Stimulated activated CD4-positive, alpha-beta T cell treated with anti-CD3 and anti-CD28 coated beads, TNF-alpha, amount 100 ng/mL, for 24 hours (primary cell): Measurements from ENCODE around the gene VANGL1.

Experiments
- DNase-seq, 3 experiments: peaks; one replicate each; pipeline ENCODE4 v3.0.0-alpha.2; 2020; ENCODE audit warnings: low read depth in 3 of 3

Gene VANGL1

DNA sequence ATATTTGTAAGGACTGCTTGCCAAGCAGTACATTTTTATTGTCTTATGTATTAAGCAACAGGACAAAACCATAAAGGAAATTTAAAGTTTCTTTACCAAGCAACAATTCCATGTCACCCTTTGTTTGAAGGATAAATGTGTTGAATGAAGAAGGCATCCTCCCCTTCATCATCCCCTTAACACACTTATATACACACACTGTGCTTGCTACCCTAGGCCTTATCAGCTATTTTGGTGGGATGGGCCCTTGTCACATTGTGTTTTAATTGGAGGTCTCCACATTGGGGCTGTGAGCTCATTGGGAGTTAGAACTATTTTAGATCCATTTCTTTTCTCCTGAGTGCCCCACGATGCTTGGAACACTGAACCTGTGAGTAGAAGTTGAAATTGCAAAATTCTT lies 1.9 kb downstream of the VANGL1 start:
- DNase-seq = no peak

DNA sequence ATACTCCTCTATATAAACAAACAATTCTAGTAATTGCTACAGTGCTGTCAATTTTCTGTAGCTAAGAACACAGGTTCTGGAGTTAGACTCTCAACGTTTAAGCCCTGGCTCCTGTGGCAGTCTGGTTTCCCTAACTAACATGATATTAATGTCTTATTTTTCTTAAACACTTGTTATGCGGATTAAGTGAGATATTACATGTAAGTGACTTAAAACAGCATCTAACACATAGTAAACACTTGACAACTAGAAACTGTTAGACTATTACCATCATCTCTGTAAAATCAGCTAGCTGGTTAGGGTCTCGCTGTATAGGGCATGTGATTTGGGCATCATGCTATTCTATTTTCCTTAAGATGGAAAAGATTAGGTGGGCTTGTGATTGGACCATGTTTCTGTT lies 2.3 kb downstream of the VANGL1 start:
- DNase-seq = no peak

DNA sequence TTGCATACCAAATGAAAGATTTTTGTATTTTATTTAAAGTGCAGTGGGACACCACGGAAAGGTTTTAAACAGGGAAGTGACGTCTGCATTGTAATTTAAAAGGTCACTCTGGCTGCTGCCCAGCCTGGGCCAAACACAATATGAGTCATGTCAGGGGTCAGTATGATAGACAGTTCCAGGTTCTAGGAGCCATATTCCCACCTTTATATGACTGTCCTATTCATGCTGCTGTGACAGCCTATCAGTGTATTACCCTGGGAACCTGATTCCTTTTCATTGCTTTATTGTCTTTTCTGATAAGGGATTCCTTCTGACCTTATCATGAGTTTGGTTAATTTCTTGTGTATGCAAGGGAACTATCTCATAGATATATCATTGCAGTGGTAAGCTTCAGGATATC lies 5.3 kb downstream of the VANGL1 start:
- DNase-seq = no peak

DNA sequence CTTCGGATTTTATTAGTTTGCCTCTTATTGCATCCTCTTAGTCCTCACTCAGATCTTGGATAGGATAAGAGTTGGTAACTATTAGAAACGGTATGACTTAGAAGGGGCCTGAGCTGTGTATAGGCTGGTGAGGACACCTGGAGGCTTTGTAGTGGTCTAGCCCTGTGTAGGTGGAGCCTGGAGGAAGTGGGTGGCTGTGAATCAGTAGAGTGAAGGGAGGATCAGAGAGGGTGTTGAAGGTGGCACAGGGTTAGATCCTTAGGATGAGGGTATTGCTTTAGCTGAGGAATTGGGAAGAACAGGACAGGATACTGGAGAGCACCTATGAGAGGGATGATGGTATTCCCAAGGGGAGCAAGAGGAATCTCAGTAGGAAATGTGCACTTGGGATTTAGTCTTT lies 5.7 kb downstream of the VANGL1 start:
- peak in 1 of 3 experiments; percentile 16 for DNase-seq

DNA sequence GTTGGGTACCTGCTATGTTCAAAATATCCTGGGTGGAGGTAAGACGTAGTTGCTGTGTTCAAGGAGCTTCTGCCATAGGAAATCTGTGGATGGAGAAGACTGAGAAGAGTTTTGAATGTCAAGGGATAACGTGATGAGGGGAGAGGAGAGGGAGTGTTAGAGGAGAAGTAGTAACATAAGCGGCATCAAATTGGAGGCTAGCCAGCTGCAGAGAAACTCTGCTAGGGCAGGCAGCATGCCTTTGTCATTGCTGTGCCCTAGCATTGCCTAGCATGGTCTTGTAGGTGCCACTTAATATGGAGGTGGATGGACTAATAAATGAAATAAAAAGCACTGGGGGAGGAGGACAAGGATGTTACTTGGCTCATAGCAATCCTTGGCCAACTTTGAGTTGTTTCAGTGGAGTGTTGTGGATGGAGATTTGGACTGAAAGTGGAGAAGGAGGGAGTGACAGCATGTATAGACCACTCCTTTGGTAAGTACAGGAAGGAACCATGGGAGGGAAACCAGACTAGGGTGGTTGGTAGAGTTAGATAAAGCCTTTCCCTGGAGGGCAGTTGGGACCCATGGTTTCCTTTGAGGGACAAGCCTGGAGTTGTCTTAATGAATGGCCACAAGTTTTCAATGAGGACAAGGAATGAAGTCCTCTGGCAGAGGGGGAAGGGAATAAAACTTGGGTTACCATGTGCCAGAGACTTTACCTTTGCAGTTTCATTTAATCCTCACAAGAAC lies 6.3 kb downstream of the VANGL1 start:
- no peak for DNase-seq

DNA sequence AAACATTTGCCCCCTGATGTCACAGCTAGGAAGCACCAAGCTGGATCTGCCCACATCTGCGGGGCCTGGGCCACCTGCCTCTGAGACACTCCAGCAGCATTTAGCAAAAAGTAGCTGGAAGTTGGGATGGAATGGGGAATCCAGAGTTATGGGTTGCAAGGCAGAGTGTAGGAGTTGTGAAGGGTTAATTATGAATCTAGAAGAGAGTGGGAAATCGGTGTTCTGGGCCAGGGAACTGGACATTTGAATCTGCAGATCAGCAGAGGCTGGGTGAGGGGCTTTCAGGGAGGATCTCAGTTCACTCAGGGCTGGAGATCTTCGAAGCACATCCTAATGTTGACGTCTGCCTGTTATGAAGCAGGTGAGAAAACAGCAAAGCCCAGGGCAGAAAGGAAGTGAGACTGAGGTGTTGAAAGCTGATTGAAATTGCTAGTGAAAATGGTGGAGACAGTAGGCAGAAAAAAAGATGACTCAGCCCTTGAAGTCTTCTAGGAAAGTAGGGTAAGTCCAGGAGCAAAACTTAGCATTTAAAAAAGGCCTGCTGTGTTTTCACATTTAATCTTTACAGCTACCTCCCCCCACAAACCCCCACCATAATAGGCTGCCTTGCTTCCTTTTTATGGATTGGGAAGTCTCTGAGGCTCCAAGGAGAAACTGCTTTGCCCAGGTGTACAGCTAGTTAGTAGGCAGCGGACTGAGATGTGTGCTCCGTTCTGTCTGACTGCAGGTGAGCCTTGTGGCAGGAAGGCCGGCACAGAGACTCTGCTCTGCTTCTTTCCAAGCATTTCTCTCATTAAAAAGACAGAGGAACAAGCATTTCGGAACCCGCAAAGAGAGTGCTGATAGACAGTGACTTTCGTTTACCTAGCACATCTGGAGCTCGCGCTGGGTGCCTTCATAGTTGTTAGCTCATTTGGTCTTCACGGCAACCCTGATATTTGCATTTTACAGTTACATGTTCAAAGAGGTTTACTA lies 7.2 kb downstream of the VANGL1 start:
- peak in 1 of 3 experiments; percentile 3 for DNase-seq

DNA sequence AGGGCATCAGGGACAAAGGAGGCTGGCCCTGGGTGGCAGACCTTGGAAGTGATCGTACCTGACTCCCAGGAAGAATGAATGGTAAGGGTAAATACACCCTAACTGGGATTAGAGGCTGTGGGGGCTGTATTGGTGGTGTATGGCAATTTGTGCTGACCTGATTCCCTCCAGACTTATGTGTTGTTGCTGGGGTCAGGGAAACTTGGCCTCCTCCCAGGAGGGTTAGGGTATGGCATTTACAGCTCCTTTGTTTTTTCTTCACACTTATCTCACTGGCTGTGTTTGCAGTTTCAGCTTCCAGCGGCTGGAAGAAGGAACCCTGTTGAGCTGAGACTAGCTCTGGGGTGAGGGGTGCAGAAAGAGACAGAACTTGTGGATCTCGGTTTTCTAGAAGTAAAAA lies 8.2 kb downstream of the VANGL1 start:
- no peak for DNase-seq

DNA sequence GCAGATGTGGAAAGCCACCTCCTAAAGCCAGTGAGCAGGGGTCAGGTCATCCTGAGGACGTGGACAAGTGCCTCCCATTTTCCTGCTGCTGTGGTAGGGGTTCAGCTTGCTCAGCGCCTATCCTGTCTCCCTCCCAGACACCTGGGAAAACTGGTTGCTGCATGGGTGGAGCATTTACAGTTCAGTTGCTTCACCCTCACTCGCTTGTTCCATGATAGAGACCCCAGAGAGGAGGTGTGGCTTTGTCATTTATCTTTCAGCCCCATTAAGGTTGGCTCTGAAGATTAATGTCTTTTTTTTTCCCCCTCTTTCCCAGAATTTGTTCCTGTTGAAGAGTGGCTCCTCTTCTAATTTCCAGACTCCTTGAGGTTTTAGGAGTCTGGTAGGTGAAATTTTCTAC lies 9.2 kb downstream of the VANGL1 start:
- no peak for DNase-seq

DNA sequence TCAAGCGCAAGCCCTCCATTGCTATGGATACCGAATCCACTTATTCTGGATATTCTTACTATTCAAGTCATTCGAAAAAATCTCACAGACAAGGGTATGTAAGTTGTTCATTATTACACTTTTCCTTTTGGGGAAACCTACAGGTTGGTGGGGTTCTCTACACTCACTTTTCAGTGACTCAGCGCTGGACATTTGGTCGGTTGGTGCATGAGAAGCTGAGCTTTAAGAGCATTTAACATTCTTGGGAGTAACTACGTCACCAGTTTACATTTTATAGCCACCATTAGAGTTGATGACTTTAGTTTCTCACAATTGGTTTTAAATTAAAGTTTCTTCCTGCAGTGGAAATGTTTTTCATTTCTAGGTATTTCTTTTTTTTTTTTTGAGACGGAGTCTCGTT lies 9.6 kb downstream of the VANGL1 start:
- DNase-seq = no peak

DNA sequence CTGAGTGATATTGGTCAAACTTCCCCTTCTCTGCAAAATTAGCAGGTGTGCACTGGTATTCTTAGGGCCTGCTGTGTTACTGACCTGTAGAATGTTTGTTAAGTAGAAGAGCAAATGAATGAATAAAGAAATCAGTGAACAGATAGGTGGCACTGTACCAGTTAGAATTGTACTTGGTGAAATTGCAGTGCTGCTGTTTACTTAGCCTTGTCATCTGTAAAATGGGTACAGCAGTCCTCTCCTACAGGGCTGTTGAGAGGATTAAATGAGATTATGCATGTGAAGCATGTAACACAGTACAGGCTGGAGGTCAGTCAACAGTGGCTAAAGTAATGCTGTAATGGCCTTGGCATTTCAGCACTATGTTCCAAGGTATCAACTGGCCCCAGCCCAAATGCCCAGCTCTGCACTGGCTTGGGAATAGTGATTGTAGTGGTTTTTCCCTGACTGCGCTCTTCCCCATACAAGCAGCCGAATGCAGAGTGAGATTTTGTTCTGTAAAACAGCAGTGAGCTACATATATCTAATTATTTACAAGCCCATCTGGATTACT lies 10.5 kb downstream of the VANGL1 start:
- no peak for DNase-seq

DNA sequence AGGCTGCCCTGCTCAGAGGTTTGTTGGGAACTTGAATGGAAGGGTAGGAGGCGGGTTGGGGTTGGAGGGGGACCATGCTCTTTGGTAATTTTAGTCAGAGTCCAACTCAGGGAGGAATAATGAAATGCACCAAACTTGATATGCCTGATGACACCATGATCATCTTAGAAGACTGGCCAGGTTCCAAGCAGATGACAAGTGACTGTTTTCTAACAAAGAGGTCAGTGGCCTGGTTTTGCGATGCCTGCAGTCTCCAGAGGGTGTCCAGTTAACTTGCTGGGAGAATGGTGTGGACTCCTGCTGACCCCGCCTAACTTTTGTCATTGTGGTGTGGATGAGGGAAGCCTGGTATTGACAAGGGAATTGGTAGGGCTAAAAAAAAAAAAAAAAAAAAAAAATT lies 12.4 kb downstream of the VANGL1 start:
- DNase-seq = no peak

DNA sequence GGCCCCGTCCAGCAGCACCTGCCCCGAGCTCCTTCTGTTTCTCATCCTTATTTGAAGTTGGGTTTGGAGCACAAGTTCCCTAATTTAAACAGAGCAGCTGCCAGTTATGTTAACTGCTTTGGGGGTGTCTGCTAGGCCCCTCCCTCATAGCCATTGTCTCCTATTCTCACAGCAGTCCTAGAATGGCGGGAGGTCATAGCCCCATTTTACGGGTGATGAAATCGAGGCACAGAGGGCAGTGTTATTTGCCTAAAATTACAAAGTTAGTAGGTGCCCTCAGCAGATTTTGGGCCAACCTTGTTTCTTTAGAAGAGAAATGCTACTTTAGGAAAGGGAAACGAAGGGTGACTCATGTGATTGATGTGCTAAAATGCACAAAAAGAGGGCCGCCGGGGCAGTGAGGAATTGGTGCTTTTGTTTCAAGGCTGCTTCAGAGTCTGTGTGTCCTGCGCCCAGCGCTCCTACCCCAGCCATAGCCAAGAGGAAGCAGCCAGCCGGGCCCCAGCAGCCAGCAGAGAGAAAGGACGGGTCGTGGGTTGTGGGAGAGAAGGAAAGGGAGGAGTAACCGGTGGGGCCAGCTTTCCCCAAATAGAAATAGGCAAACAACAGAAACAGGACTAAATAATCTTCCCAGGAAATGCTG lies 13.0 kb downstream of the VANGL1 start:
- no peak for DNase-seq

DNA sequence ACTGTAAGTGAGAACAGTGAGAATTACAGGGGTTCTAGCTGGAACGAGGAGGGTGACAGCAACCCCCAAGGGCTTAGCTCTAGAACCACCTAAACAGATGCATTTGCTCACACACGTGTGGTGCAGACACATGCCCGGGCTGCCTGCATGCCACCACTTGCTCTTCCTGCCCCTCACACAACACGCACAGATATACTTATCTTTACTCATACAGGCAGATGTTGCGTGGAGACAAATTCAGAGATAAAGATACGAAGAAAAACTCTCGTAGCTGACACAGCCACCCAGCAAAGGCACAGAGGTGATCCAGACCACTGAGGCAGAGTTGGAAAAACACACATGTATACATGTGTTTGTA lies 13.5 kb downstream of the VANGL1 start:
- no peak for DNase-seq

DNA sequence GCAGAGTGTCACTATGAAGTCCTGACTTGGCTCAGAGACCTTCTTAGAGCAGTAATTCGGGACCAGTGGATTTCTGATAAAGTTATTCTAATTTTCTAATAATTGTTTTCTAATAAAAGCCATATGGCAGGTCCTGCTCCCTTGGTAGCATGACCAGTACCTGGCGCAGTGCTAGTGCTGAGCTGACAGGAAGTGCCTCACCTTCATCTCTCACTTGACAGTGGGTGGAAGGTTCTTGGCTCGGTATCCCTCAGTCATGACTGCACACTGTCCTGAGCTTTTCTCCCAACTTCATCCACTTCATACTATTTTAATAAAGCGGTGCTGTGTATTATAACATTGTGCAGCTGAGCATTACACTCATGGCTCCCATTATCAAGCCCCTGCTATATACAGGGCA lies 14.1 kb downstream of the VANGL1 start:
- no peak for DNase-seq

DNA sequence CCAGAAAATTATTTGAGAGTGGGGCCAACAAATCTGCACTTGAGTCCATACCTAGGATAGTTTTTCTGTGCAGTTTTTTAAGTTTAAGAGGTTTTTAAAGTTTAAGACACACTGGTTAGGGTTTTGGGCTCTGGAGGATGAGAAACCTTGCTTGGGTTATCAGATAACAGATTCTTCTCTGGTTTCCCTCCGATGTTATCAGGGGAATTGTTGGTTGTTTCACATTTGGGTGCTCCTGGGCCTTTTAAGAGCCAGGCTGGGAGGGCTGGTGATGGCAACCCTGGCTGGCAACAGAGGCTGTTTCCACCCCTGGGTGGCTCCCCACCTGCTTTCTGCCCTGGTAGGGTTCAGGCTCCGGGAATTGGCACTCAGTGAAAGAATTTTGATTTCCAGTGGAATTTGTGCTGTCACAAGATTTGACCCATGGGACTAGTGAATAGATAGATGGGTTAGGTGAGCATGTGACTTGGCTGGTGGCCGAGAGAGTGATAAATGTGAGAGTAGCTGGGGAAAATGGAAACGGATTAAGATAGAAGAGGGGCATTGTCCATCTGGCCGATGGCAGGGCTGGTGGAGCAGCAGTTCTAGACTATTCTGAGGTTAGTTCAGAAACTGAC lies 14.8 kb downstream of the VANGL1 start:
- DNase-seq = no peak

DNA sequence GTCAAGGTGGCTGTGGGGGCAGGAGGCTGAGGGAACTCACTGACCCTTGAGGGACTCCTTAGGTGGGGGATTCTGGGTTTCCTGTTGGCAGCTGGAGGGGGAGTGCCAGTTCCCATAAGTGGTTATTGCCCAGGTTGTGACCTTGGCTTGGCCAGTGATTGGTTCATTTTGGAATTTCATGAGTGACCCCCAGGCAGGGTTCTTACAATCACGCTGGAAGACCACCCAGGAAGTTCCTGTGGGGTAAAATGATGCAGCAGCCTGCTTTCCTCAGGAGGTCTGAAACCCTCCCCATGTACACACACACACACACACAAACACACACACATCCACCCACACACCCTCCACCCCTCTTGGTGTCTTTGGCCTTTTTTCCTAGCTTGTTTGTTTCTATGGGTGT lies 16.9 kb downstream of the VANGL1 start:
- DNase-seq = no peak

DNA sequence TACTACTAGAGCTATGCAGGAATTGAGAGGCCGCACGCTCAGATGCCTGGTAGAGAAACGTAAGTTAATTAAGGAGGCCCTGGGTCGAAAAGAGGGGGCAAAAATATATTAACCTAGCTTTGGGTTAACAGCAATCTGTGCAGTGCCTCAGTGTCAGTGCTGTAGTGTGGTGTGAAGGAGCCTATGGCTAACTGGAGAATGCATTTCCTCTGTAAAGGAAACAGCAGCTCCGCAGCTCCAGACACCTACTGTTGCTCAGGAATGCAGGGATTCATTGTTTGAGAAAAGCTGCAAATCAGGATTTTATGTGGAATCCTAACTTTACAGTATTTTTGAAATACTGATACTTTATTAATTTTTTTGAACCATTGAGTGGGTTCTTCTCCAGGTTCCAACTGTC lies 18.4 kb downstream of the VANGL1 start:
- DNase-seq = no peak

DNA sequence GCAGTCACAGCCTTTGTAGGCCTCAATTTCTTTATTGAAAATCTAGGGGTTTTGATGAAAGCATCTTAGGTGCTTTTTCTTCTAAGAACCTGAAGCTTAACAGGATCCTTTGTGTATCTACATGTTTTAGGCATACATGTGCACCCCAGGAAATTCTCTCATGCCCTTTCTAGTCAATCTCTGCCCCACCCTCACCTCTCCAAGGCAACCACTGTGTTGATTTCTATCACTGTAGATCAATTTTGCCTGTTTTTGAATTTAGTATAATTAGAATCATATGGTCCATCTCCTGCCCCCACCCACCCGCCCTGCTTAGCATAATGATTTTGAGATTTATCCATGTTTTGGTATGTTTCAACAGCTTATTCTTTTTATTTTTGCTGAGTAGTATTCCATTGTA lies 19.4 kb downstream of the VANGL1 start:
- no peak for DNase-seq

DNA sequence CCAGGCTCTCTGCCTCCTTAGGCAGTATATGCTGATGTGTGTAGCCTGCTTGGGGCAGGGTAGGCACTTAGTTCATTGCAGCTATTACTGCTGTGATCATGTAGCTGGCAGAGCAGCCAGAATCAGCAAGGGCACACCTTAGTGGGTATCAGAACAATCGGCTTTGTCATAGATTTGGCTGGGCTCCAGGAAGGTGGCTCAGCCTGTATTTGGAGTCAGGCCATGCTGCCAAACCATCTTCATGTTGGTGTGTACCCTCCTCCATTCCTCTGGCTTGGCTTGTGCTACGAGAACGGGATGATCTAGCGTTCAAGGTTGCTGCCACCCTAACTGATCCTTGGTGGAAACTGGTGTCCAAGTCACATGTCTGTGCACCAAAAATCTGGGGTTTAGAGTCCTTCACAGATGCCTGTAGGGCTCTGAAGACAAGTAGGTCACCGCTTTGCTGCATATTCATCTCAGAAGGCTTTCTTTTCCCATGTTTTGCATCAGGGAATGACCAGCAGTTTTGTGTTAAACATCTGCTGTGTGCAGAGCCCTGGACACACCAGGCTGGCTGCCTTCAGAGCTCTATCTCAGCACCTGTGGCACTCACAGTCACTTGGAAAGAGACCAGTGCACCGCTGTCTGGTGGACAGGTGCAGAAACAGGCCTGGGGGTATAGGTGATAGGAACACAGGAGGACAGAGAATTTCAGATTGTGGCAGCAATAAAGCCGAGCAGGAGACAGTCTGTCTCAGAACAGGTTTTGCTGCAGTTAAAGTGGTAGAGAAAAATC lies 23.7 kb downstream of the VANGL1 start:
- no peak for DNase-seq

DNA sequence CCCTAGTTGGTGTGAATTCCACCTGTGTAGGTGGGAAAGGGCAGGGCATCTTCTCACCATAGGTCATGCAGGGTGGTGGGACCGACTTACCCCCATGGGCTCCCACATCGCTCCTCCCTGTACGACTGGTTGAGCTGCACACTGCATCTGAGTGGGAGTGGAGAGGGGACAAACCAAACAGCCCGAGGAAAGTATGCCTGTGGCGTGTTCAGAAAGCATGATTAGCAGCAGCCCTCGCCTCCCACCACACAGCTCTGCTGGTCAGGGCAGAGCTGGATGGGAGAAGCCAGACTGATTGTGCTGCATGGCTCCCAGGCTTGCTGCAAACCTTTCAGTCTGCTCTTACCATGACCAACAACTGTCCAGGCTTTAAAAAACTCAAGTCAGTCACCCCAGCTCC lies 24.4 kb downstream of the VANGL1 start:
- DNase-seq = no peak

DNA sequence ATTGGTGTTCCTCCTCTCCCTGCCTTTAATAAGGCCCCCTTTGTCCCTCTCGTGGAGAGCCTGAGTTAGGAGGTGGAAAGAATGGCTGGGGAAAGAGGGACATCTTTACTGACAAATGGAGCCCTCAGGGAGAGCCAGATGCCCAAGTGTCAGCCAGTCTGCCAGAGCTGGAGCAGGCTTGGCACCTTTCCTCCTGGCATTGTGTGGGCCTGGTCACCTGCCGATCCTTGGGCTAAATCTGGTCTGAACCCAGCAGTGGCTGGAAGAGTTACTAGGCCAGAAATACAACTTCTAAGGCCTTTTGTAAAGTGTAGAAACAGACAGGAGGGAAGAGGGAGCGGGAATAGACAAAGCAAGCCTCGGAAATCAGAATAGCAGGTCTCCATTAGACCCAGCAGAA lies 24.9 kb downstream of the VANGL1 start:
- no peak for DNase-seq
